ENCODE results near the gene UFSP2.

The UFSP2 gene

DNA sequence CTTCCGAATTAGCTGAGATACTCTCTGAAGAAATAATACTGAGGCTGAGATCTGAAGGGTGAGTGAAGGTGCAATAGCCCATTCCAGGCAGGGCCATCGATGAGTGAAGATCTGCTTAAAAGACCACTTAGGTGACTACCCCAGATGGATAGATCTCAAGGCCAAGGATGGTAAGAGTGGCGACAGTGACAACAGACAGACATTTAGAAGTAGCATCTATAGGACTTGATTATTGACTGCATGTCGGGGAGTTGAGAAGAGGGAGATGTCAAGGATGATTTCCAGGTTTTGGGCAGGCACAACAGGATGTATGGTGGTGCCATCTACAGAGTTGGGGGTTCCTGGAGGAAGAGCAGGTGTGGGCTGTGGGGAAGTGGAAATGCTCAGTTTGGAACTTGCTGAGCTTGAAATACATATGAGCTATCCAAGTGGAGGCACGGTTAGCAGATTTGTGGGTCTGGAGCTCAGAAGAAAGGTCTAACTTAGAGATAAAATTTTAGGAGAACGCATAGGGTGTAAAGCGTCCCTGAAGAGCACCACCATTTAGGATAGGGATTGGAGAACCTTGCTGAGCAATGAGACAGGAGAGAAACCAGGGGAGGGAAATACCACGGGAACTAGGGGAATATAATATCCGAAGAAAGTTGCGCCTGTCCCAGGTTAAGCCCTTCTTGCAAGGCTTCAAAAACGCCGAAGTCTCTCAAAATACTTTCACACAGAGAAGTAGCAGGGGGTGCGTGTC lies 688 bp downstream of the UFSP2 start:
- DNase-seq: no peak

DNA sequence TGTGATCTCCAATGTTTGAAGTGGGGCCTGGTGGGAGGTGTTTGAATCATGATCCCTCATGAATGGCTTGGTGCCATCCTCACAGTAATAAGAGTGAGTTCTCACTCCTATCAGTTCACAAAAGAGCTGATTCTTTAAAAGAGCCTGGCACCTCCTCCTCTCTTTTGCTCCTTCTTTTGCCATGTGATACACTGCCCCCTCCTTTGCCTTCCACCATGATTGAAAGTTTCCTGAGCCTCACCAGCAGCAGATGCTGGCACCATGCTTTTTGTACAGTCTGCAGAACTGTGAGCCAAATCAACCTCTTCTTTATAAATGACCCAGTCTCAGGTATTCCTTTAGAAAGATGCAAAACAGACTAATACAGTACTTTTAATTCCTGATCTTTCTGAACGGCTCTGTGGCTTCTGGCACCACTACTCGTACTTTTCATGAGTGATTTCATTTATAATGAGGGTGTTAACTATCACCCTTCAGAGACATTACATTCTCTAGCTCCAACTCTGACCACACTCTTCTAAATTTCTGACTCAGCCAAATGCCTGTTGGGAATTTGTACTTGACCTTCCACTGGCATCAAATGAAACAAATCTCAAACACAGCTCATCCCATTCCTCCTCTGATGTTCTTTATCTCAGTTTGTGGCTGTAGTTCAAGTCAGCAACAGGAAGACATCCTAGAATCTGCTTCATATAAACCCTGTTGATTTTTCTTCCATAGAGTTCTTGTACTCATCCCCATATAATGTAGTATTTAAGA lies 4.2 kb downstream of the UFSP2 start:
- DNase-seq: no peak

DNA sequence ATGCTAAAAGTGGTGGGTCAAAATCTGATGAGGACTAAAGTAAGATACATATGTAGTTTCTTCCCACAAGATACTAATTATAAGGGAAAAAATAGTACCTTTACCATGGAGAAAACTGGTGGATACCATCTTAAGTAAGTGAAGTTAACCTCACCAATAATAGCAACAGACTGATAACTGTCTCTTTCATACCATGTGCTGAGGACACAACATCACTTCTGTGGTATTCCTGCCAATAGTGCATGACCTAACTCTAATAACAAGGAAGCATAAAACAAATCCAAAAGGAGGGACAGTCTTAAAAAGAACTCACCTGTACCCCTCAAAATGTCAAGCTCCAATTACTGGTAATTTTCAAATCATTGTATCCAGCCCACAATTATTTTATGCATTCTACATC lies 8.8 kb downstream of the UFSP2 start:
- no peak for DNase-seq

DNA sequence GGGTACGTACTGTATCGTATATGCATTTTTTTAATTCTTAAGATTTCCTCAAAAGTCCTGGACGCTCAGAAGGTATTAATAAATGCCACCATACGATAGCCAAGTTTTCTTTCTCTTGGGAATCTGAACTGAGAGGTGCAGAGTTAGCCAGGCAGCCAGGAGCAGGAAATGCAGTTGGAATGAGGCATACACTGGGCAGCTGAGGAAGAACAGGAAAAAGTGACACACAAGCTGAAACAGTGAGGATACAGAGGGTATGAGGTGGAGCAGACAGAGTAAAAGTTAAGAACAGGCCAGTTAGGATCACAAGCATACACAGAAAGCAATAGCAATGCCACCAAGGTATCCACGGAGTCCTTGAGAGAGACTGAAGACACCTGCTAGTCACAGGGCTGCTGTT lies 13.4 kb downstream of the UFSP2 start:
- no peak for DNase-seq

DNA sequence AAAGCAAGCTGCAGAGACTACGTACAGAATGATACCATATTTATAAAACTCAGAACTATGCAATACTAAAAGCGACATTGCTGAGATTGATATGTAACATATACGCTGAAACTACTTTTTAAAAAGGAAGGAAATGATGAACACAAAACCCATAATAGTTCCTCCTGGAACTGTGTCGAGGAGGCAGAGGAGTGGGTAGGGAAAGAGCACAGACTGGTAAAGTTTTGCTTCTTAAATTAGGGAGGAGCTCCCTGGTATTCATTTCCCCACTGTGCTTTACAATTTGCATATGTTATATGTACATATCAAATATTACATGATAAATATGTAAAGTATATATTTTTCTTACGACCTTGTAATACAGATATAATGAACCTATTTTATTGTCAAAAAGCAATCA lies 13.9 kb downstream of the UFSP2 start:
- DNase-seq: no peak

DNA sequence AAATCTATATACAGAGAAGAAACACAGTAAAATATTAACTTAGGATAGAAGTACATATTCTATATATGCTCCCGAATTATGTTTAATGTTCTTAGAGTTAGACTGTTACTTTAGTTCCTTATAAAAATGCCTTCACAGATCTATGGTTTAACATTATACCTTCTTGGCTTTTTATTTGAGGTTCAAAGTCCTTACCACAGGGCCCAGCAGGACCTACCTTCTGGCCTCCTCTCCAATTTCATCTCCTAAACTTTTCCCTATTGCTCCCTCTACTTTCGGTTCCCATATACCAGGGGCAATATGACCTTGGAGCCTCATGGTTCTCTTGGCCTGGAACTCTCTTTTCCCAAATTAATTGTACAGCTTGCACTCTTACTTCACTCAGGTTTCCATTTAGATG lies 17.3 kb downstream of the UFSP2 start:
- no peak for DNase-seq

DNA sequence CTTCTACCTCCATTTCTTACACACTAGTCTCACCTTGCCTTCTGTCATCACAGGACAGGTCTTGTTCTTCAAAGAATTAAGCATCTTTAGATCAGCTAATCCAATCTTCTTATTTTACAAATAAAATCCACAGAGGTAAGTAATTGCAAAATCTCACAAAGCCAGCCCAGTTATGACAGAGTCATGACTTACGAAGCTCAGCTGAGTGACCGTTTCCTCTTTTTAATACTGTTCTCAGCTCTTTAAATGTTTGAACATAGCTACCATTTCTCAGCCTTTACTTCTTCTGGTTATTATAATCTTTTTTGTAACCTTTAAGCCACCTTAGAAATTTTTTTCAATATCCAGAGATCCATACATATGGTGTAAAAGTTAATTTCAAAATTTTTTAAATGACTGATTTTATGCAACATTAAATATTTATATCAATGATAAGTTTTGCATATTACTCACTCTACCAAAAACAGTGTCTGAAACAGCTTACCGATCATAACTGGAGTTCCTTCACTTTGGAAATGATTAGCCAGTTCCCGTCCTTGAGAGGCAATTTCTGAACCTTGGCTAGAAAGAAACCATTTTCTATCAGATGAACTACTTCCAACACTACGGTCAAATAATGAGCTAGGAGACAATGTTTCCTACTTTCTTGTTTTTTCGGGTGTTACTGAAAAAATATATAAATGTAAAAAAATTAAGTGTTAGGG lies 20.3 kb downstream of the UFSP2 start:
- no peak for DNase-seq

DNA sequence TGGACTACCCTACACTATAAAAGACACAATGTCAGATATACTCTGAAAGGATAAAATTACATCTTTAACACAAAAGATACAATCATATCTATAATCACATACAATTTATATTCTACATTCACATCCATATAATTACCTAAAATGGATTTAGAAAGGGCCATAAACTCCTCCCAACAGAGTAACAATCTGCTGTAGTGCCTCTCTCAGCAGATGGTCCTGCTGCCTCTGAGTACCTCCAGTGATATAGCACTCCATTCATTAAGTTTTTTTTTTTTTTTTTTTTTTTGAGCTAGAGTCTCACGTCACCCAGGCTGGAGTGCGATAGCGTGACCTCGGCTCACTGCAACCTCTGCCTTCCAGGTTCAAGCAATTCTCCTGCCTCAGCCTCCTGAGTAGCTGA lies 21.7 kb downstream of the UFSP2 start:
- DNase-seq: no peak

DNA sequence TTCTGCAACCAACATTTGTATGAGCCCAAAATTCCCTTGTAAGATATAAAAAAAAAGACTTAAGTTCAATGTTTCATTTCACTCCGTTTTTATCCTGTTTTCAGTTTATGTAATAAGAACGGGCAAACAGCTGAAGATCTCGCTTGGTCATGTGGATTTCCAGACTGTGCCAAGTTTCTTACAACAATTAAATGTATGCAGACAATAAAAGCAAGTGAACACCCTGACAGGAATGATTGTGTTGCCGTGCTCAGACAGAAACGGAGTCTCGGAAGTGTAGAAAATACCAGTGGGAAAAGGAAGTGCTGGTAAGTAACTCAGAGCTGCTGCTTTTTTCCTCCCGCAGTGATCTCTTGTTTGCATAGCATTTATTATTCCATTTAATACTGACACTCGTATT lies 26.3 kb downstream of the UFSP2 start:
- no peak for DNase-seq

DNA sequence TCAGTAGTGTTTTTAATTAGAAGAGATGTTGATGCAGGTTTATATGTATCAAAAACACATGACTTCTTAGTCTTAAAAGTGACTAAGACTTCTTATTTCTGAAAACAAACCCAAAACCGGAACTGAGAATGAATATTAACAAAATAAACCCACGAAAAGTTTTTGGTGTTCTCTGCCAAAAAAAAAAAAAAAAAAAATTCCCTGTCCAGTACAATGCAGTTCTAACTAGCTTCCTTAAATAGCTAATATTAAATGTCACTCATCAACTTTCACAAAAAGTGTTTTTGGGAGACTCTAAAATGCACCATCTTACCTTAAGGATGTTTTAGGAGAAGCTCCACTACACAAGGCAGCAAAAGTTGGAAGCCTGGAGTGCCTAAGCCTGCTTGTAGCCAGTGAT lies 27.1 kb downstream of the UFSP2 start:
- no peak for DNase-seq

DNA sequence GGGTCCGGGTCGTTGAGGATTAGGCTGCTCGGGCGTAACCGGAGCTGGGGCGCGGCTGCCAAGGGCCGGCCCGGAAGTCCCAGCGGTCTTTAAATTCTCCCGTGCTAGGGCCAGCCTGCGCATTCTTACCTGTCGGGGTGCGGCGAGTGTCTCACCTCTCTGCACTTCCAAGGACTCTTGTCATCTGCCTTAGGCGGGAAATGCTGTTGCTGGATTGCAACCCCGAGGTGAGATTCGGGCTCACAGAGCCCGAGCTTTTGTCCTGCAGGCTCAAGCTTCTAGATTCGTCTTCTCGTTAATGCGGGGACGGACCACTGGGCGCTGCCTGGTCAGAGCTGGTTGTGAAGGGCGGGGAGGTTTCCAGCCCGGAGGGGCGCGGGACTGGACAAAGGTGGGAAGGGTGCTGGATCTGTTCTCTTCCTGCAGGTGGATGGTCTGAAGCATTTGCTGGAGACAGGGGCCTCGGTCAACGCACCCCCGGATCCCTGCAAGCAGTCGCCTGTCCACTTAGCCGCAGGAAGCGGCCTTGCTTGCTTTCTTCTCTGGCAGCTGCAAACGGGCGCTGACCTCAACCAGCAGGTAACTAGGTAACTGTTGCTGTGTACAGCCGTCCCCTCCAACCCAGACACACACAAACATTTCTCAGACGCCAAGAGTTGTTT lies 28.9 kb downstream of the UFSP2 start, which contains the start of gene ANKRD37:
Gene ANKRD37, plus strand, starts transcription at position 118 of the 662 bp plus-strand sequence. Its CDS starts 83 bp downstream, at position 201.
- DNase-seq: no peak

DNA sequence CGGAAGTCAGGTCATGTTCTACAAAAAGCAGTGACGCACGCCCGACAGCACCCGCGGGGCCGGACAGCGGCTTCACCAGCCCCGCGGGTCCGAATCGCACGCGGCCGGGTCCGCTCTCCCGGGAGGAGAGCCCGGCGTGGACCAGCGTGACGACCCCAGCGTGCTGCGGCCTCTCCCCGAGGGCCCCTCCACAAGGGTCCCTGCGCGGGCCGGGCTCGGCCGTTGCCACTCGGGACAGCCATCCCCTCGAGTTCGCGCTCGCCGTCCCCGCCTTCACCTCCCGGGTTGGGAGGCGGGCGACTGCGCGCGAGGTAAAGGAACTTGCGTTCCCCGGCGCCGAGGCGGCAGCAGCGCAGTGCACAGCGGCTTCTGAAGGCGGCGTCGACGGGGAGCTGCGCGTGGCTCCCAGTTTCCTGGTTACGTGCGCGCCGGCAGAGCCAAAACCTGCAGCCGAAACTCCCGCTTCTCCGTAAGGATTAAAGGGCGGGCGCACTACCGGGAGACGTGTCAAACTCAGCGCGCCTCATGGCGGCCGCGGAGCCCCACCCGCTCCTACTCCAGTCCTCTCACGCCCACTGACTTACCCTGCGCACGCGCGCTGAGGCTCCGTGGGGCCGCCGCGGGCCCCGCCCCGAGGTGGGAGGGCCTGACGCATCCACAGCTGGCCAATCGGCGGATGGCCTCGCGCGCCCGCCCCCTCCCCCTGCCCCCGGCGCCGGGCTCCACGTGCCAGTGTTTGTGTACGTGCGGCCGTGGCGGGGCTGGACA lies 29.6 kb downstream of the UFSP2 start:
- peak; percentile 93 for DNase-seq

DNA sequence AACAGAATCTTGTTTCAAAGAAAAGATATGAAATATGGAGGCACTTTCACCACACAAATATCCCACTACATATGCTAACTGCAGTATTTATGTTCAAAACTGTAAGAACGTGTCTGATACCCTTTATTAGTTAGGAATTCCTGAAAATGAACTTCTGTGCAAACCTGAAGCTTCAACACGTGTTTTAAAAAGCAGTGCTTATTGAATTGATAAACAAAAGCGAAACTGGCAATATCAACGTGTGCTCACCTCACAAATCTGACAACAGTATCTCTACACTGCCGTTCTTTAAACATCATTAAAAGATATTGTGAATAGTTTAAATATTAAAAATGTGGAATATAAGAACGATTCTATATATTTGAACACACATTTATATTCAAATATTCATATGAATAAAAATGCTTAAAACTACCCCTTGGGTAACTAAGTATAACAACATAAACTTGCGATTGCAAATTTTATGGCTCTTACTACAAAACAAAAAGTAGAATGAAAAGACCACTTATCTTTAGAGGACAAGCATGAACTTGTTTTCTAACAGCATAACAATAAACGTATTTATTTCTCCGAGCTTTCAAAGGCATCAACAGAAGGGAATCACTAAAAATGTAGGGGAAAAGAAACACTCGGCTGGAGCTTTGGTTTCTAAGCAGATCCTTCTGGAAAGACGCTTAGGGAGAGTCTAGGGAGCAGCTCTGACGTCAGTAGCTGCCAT lies 30.4 kb downstream of the UFSP2 start, which contains the start of gene LRP2BP:
Gene LRP2BP, minus strand, starts transcription at position 687 of the 718 bp plus-strand sequence. CDS start 17,738 bp downstream, outside the sequence.
- no peak for DNase-seq

DNA sequence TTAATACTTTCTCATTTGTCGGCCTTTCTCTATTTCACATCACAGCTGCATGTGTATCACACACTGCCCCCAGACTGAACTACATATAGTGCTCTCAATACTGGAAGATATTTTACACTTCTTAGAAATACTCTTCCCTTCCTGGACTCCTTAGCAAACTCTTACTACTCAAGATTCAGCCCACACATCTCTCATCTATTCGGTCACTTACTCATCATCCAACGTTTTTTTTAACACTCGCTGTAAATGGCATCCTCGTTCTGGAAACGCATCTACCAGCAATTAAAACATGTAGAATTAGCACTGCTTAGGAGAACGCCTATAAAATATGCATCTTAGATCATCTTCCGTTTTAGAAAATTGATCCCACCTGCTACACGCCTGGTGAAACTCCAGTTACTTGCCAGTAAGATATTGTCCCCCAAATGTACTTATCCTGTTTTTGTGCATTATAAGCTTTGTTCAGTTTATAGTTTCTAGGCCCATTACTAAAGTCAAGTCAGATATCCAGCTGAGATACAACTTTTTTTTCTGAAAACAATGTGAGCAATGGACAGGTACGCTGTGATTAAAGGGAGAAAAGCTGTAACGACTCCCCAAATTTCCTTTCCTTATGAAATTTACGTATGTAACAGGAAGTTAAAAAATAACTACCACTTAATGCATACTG lies 31.1 kb downstream of the UFSP2 start:
- no peak for DNase-seq

DNA sequence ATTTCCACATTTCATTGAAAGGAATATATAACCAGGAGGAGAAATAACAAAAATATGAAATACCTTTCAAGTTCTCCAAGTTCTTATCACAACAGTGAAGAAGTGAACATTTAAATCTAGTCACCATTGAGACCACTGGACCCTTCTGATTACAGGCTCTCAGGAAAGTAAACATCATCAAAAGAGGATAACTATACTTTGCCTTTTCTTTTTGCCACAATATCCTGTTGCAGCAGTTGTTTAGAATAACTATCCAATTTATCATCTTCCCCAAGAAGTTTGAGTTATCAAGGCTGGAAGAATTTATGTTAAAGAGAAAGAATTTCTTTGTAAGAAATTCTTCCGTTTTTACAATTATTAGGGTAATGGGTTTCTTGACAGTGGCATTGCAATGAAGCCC lies 33.6 kb downstream of the UFSP2 start:
- DNase-seq: no peak

DNA sequence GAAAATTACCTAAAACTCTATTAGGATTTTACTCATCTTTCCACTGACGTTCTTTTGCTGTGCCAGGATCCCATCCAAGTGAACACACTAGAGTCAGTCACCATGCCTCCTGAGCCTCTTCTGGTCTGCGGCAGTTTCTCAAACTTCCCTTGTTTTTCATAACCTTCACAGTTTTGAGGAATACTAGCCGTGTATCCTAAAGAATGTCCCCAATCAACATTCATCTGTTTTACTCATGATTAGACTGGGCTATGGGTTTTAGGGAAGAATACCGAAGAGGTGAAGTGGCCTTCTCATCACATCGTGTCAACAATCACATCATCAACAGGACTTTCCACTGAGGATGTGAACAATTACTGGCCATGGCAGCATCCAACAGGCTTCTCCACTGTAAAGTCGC lies 34.8 kb downstream of the UFSP2 start:
- no peak for DNase-seq

DNA sequence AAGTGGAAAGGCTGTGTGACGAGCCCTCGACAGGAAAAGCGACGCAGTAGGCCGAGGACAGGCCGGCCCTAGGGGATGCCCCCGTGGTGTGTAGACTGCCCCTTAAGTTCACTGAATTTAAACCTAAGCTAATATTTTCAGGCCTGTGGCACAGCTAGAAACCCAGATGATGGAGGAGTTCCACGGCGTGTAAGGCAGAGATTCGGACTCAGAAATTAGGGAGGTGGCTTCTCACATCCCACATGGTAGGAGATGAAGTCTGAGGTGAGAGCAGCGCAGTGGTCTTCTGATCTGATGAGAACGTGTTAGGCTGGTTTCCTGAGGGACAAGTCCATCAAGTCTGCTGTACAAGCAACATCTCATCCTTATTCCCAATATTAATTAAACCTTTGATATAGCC lies 37.8 kb downstream of the UFSP2 start:
- no peak for DNase-seq

DNA sequence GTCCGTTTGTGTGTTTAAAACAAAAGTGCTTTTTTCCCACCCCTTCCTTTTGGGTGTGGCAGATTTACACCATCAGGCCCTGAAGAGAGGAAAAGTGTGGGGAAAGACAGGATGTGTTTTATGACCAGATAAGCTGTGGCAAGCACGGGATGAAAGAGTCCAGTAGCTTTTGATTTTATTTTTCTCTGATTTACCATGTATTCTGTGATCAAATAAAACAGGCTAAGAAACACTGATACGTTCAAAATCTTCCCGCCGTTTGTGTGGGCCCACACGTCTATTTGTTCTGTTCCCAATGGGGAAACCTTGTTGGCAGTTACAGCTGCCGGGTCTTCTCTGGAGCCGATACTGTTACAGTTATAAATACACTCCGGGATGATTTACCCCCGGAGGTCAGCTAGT lies 40.8 kb downstream of the UFSP2 start:
- DNase-seq: no peak

DNA sequence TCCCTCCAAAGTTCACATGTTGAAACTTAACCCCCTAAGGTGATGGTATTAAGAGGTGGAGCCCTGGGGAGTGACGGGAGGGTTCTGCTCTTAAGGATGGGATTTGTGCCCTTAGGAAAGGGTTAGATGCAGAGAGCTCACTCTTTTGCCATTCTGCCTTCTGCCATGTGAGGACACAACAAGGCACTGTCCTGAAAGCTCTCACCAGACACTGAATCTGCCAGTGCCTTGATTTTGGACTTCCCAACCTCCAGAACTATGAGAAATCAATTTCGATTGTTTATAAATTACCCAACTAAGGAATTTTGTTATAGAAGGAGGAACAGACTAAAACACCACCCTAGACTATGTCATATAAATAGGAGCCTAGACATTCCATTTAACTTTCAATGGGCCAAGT lies 41.7 kb downstream of the UFSP2 start:
- DNase-seq: no peak

DNA sequence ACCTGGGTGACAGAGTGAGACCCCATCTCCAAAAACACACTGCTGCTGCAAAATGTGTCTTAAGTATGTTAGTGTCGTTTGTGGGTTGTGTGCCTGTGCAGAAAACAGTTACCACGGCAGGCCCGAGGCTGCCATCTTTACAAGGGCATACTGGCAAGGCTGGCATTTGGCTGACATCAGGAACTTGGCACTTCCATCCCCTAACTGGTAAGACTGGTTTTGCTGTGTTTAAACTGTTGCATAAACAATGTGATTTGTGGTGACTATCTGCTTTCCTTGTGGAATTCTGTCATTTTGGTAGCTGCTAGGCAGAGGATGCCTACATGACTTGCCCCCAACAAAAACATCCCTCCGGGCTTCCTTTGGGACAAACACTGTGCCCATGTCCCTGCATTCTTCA lies 42.3 kb downstream of the UFSP2 start:
- no peak for DNase-seq

DNA sequence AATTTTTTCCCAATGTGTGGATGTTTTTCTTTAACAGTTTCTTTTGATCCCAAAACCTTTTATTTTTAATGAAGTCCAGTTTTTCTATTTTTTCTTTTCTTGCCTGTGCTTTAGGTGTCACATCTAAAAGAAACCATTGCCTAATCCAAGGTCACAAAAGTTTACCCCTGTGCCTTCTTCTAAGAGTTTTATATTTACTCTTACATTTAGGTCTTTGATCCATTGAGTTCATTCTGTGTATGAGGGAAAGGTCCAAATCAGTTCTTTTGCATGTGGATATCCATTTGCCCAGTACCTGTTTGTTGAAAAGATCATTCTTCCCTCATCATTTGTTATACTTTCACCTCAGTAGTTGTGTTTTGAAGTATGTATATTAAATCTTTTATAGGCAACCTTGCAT lies 43.0 kb downstream of the UFSP2 start:
- no peak for DNase-seq
